ENCODE results near the gene RBMS3. TPM values are rescaled to one million over a fixed set of nuclear protein-coding genes. Genes with fewer than 3 reads are reported as not detected.

RBMS3 gene
- total and polyA plus RNA-seq, 2 of the 13 experiments (the other 11 are each of a cell fraction or from before 2014, with no cell fraction given), result not detected

- WGBS (ENCODE audit: low lambda C conversion rate), result 12% methylated on average over 2 of the region's 2 CpGs
- BruUV-seq (replicated peaks), result no TSS peak
- no peak for FAIRE-seq
These were observed 21.7 kb downstream of the RBMS3 start for GRCh38 chr3:29302619-29303018.

GRCh38 chr3:29307295-29307694 is 26.4 kb downstream of the RBMS3 start:
- no peak overlapping the region for H3K9ac ChIP-seq (ENCODE audit: insufficient read depth, low read depth, low read length)
- no peaks in the 10 kb centered on the region for H3K4me1 ChIP-seq (ENCODE audit: insufficient read depth, low read length)
- POLR2A ChIA-PET, result no interaction called here
- no peaks in the 10 kb centered on the region for H3K36me3 ChIP-seq (replicated peaks in 1 of 2; ENCODE audit: control insufficient read depth in 1 of 2, insufficient read depth in 2 of 2, low read length in 2 of 2)
- H3K9me3 ChIP-seq (ENCODE audit: low read length), result no peaks in the 10 kb centered on the region
- CTCF ChIA-PET (ENCODE audit: low intra/inter-chr PET ratio, low total read pairs), result no interaction called here
- H3K4me3 ChIP-seq (replicated peaks in 1 of 3; ENCODE audit: insufficient read depth in 1 of 3, low read depth in 2 of 3, low read length in 3 of 3), result no peak overlapping the region
- no peaks in the 10 kb centered on the region for H3K79me2 ChIP-seq (ENCODE audit: insufficient read depth, low read length)
- no peak overlapping the region for H3K4me2 ChIP-seq (ENCODE audit: low read depth, low read length)
- no peak for ATAC-seq
- H3K27ac ChIP-seq (ENCODE audit: extremely low read length, insufficient read depth, low read length), result no peak overlapping the region
- intact Hi-C loops (cut with micrococcal nuclease; ENCODE audit: unreplicated experiment) (no loop called here), in situ Hi-C loops (cut with HindIII; ENCODE audit: extremely low pct_ligation_motif_present, low pct_unique_long_range_greater_than_20kb) (no loop called here)
- DNase-seq (ENCODE audit: low spot score), result no peak
- TF ChIP-seq MYNN (CRISPR knock-in tag; IDR thresholded peaks at IDR 0.05; ENCODE audit: low read depth) (no peak), DMTF1 (CRISPR knock-in tag; IDR thresholded peaks at IDR 0.05) (no peak), SRY (CRISPR knock-in tag; IDR thresholded peaks at IDR 0.05) (no peak), ETV6 (CRISPR knock-in tag; conservative IDR thresholded peaks at IDR 0.05) (no peak), ZFP1 (CRISPR knock-in tag; IDR thresholded peaks at IDR 0.05) (no peak)
- H2AFZ ChIP-seq (ENCODE audit: low read length), result no peak overlapping the region
- FAIRE-seq, result no peak
- H3K27me3 ChIP-seq (ENCODE audit: control insufficient read depth in 1 of 2, insufficient read depth in 2 of 2, low read length in 2 of 2), result no peaks in the 10 kb centered on the region; a peak in 1 of 5 replicates
- 0% methylated on average over 1 of the region's 1 CpG for WGBS (ENCODE audit: low lambda C conversion rate)
- H4K20me1 ChIP-seq (ENCODE audit: insufficient read depth, low read length), result no peaks in the 10 kb centered on the region
- BruUV-seq (replicated peaks), result no TSS peak

More at GRCh38 chr3:29302619-29303018, 21.7 kb downstream of the RBMS3 start:
- H2AFZ ChIP-seq (ENCODE audit: low read length), result no peak overlapping the region
- DNase-seq (ENCODE audit: low spot score) (no peak), ATAC-seq (no peak)
- H3K79me2 ChIP-seq (ENCODE audit: insufficient read depth, low read length), result no peaks in the 10 kb centered on the region
- no peaks in the 10 kb centered on the region; a peak in 1 of 5 replicates for H3K27me3 ChIP-seq (ENCODE audit: control insufficient read depth in 1 of 2, insufficient read depth in 2 of 2, low read length in 2 of 2)
- no peak overlapping the region for H3K9ac ChIP-seq (ENCODE audit: insufficient read depth, low read depth, low read length)
- in situ Hi-C loops (cut with HindIII; ENCODE audit: extremely low pct_ligation_motif_present, low pct_unique_long_range_greater_than_20kb) (no loop called here), intact Hi-C loops (cut with micrococcal nuclease; ENCODE audit: unreplicated experiment) (no loop called here)
- H3K4me1 ChIP-seq (ENCODE audit: insufficient read depth, low read length), result no peaks in the 10 kb centered on the region
- no peak overlapping the region for H3K4me3 ChIP-seq (replicated peaks in 1 of 3; ENCODE audit: insufficient read depth in 1 of 3, low read depth in 2 of 3, low read length in 3 of 3)
- no peak overlapping the region for H3K4me2 ChIP-seq (ENCODE audit: low read depth, low read length)
- no peaks in the 10 kb centered on the region for H4K20me1 ChIP-seq (ENCODE audit: insufficient read depth, low read length)
- TF ChIP-seq CCAR2 (optimal IDR thresholded peaks at IDR 0.05; ENCODE audit: low read depth, low read length) (no peak), PHF21A (CRISPR knock-in tag; IDR thresholded peaks at IDR 0.05) (no peak), ZNF878 (CRISPR knock-in tag; IDR thresholded peaks at IDR 0.05) (no peak), GTF3A (CRISPR knock-in tag; conservative IDR thresholded peaks at IDR 0.05) (no peak), MZF1 (CRISPR knock-in tag; IDR thresholded peaks at IDR 0.05; ENCODE audit: borderline replicate concordance) (no peak), ERF (CRISPR knock-in tag; IDR thresholded peaks at IDR 0.05) (no peak), ZSCAN30 (CRISPR knock-in tag; IDR thresholded peaks at IDR 0.05) (no peak), THAP8 (CRISPR knock-in tag; IDR thresholded peaks at IDR 0.05; ENCODE audit: borderline replicate concordance) (no peak), ZNF678 (CRISPR knock-in tag; IDR thresholded peaks at IDR 0.05) (no peak)
- TF ChIP-seq, protein P1, sequence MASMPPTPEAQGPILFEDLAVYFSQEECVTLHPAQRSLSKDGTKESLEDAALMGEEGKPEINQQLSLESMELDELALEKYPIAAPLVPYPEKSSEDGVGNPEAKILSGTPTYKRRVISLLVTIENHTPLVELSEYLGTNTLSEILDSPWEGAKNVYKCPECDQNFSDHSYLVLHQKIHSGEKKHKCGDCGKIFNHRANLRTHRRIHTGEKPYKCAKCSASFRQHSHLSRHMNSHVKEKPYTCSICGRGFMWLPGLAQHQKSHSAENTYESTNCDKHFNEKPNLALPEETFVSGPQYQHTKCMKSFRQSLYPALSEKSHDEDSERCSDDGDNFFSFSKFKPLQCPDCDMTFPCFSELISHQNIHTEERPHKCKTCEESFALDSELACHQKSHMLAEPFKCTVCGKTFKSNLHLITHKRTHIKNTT (CRISPR knock-in tag; IDR thresholded peaks at IDR 0.05), result no peak
- ChIA-PET CTCF (ENCODE audit: low intra/inter-chr PET ratio, low total read pairs) (no interaction called here), POLR2A (no interaction called here)
- no peaks in the 10 kb centered on the region for H3K36me3 ChIP-seq (replicated peaks in 1 of 2; ENCODE audit: control insufficient read depth in 1 of 2, insufficient read depth in 2 of 2, low read length in 2 of 2)
- H3K9me3 ChIP-seq (ENCODE audit: low read length), result no peaks in the 10 kb centered on the region
- no peak overlapping the region for H3K27ac ChIP-seq (ENCODE audit: extremely low read length, insufficient read depth, low read length)
